Muscle layer of duodenum (tissue), 2 donors: ENCODE data around the gene SPATA32.
"Not testable (repeated sequence)": the region's sequence is repeated elsewhere in the genome, so short reads cannot be mapped to it uniquely, and the experiment has no call there.

Experiments used
- H3K27ac ChIP-seq: one replicate; pipeline ENCODE4 v1.7.0; 2013; ENCODE audit warnings: mild to moderate bottlenecking, low read length
- H3K27me3 ChIP-seq: one replicate; pipeline ENCODE4 v1.7.0; 2013; ENCODE audit warnings: low read depth, mild to moderate bottlenecking, control low read depth, low read length
- H3K36me3 ChIP-seq, 2 donors: one replicate each; pipeline ENCODE4 v1.7.0; 2013; ENCODE audit warnings: low read length in 2 of 2, control low read depth in 1 of 2, mild to moderate bottlenecking in 1 of 2; ENCODE audit not compliant: insufficient read depth in 2 of 2, control insufficient read depth in 1 of 2
- H3K4me1 ChIP-seq, 2 donors: one replicate each; pipeline ENCODE4 v1.7.0; 2013; ENCODE audit warnings: low read length in 2 of 2, mild to moderate bottlenecking in 2 of 2, control low read depth in 1 of 2, moderate library complexity in 1 of 2; ENCODE audit not compliant: insufficient read depth in 2 of 2, control insufficient read depth in 1 of 2
- H3K4me3 ChIP-seq, 2 donors: one replicate each; pipeline ENCODE4 v1.7.0; 2013; ENCODE audit warnings: low read length in 2 of 2, low read depth in 1 of 2, mild to moderate bottlenecking in 1 of 2
- H3K9me3 ChIP-seq, 2 donors: one replicate each; pipeline ENCODE4 v1.7.0; 2013; ENCODE audit warnings: low read length in 2 of 2, control low read depth in 1 of 2, mild to moderate bottlenecking in 1 of 2; ENCODE audit not compliant: control insufficient read depth in 1 of 2
- donor health status: healthy.

SPATA32 gene

GRCh38 chr17:45256114-45256966 lies 5.6 kb downstream of the SPATA32 start:
- no peak overlapping the region for H3K27ac ChIP-seq
- H3K4me1 ChIP-seq, result peaks cover 0 to 1% of the 10 kb centered on the region in 2 donors
- no peaks in the 10 kb centered on the region for H3K27me3 ChIP-seq
- H3K4me3 ChIP-seq, result no peak overlapping the region
- no peaks in the 10 kb centered on the region for H3K9me3 ChIP-seq
- H3K36me3 ChIP-seq, result no peaks in the 10 kb centered on the region

GRCh38 chr17:45255358-45255757 lies 6.5 kb downstream of the SPATA32 start:
- Histone ChIP-seq H3K27me3 (no peaks in the 10 kb centered on the region), H3K9me3 (no peaks in the 10 kb centered on the region), H3K4me1 (no peaks in the 10 kb centered on the region), H3K4me3 (no peak overlapping the region), H3K27ac (no peak overlapping the region), H3K36me3 (no peaks in the 10 kb centered on the region)

GRCh38 chr17:45253879-45254278 lies 8.0 kb downstream of the SPATA32 start:
- Histone ChIP-seq H3K9me3 (no peaks in the 10 kb centered on the region), H3K27me3 (no peaks in the 10 kb centered on the region), H3K4me3 (no peak overlapping the region), H3K27ac (no peak overlapping the region), H3K36me3 (no peaks in the 10 kb centered on the region), H3K4me1 (no peaks in the 10 kb centered on the region)

DNA sequence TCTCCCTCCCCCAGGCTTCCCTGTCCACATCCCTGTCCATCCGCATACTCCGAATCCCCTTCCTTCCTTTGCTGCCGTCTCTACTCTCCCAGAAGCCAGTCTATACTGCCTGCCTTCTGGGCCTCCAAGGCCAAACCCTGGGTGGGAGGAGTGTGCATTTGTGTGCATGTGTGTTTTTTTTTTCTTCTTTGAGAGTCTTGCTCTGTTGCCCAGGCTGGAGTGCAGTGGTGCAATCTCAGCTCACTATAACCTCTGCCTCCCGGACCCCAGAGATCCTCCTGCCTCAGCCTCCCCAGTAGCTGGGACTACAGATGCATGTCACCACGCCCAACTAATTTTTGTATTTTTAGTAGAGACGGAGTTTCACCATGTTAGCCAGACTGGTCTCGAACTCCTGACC lies 8.7 kb downstream of the SPATA32 start:
- H3K9me3 ChIP-seq, H3K4me3 ChIP-seq, H3K4me1 ChIP-seq, H3K36me3 ChIP-seq, H3K27ac ChIP-seq, H3K27me3 ChIP-seq: not testable (repeated sequence)

DNA sequence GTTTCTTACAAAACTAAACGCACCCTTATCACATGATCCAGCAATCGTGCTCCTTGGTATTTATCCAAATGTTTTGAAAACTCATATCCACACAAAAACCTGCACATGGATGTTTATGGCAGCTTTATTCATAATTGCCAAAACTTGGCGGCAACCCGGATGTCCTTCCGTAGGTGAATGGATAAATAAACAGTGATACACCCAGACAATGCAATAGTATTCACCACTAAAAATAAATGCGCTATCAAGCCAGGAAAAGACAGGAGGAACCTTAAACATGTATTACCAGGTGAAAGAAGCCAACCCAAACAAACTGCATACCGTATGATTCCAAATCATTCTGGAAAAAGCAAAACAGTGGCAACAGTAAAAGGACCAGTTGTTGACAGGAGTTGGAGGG lies 10.0 kb downstream of the SPATA32 start:
- Histone ChIP-seq H3K4me3 (no peak overlapping the region), H3K9me3 (no peaks in the 10 kb centered on the region), H3K27me3 (no peaks in the 10 kb centered on the region), H3K4me1 (peaks cover 0 to 14% of the 10 kb centered on the region in 2 donors), H3K36me3 (no peaks in the 10 kb centered on the region), H3K27ac (no peak overlapping the region)

DNA sequence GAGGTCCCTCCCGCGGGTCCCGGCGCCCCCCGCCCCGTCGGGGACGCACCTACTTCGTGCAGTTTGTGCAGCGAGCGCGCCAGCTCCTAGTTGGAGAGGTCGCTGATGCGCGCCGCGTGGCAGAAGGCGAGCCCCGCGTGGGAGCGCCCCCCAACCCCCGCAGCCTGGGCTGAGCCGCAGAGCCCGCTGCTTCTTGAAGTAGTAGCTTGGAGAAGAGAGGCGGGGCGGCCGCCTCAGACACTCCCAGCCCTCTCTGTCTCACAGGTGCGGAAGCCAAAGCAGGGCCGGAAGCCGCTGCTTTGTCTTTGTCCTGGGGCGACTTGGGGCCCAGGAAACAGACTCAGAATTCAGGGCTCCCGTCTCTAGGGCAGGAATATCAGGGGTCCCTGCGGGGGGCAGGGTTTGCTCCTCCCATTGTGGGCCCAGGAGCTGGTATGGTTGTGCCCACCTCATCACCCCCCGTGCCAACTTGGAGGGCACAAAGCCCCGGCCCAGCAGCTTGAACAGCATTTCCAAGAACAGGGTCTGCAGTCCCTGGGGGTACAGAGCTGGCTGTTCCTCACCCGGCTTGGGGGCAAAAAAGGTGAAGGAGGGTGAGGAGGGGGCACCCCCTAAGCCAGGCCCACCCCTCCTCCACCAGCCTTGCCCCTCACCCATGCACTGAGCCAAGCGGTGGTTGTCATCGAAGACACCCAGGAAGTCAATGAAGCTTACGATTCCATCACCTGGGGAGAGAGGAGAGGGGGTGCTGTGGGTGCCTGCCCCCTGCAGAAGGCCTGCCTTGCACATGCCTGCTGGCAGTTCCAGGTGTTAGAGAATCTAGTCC lies 13.5 kb downstream of the SPATA32 start:
- Histone ChIP-seq H3K9me3 (no peaks in the 10 kb centered on the region), H3K27ac (peak overlapping the region; percentile 60)

DNA sequence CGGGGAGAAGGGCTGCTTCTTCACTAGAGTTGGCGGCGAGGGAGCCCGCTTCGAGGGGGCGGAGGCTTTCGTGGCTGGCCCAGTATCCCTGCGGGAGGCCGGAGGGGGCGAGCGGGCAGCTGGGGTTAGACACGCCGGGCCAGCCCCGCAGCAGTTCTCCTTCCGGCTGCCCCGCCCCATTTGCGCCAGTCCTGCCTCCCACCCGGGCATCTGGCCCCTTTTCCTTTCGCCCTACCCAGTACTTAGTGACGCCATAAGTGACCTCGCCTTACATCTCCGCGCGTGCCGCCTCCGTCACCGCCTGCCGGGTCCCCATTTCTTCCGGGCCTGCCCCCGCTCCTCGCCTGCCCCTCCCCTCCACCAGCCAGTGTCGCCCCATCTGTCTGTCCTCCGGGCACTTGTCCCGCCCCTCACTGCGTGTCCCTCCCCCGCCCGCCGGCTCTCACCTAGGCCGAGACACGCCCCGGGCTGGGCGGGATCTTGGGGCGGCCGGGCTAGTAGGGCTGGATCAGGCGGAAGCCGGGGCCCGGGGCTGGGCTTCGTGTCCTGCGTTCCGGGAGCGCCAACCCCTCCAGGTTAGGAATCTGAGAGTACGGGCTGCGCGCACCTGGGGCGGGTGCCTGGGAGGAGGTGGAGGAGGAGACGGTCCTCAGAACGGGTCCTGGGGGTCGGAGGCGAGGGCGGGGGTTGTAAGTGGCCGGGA lies 14.3 kb downstream of the SPATA32 start:
- Histone ChIP-seq H3K36me3 (peaks cover 0 to 23% of the 10 kb centered on the region in 2 donors), H3K4me3 (peak overlapping the region; percentile 44 to 64), H3K4me1 (peaks cover 0 to 21% of the 10 kb centered on the region in 2 donors), H3K9me3 (no peaks in the 10 kb centered on the region), H3K27ac (no peak overlapping the region), H3K27me3 (no peaks in the 10 kb centered on the region)

More for the DNA sequence above, 13.5 kb downstream of the SPATA32 start:
- Histone ChIP-seq H3K36me3 (peaks cover 0 to 22% of the 10 kb centered on the region in 2 donors), H3K4me1 (peaks cover 0 to 21% of the 10 kb centered on the region in 2 donors), H3K4me3 (peak overlapping the region; percentile 44 to 64), H3K27me3 (no peaks in the 10 kb centered on the region)

DNA sequence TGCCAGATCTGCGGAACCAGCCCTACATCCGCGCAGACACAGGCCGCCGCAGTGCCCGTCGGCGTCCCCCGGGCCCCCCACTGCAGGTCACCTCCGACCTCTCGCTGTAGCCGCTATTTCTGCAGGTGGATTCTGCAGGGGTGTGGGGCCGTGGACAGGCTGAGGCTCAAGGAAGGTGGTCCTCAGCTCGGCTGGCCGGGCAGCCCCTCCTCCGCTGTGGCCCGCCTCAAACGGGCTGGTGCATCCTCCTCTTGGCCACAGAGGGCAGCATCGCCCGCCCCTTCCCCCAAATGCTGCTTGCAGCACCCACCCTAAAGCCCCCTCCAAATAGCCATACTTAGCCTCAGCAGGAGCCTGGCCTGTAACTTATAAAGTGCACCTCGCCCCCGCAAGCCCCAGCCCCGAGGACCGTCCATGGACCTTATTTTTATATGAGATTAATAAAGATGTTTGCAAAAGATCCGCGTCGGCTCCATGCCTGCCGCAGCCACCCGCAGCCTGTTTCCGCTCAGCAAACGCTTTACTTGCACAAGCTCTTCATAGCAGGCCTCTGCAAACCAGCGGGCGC lies 14.9 kb downstream of the SPATA32 start:
- H3K36me3 ChIP-seq, result peaks cover 0 to 23% of the 10 kb centered on the region in 2 donors
- H3K4me1 ChIP-seq, result peaks cover 0 to 21% of the 10 kb centered on the region in 2 donors
- no peaks in the 10 kb centered on the region for H3K27me3 ChIP-seq
- H3K27ac ChIP-seq, result no peak overlapping the region
- no peaks in the 10 kb centered on the region for H3K9me3 ChIP-seq
- peak overlapping the region; percentile 39 to 64 for H3K4me3 ChIP-seq

- H3K27me3 ChIP-seq, result no peaks in the 10 kb centered on the region
- H3K4me3 ChIP-seq, result no peak overlapping the region
- H3K9me3 ChIP-seq, result no peaks in the 10 kb centered on the region
- H3K36me3 ChIP-seq, result peaks cover 0 to 23% of the 10 kb centered on the region in 2 donors
- no peak overlapping the region for H3K27ac ChIP-seq
- peaks cover 0 to 24% of the 10 kb centered on the region in 2 donors for H3K4me1 ChIP-seq
Measured at GRCh38 chr17:45246338-45246737, 15.6 kb downstream of the SPATA32 start.

GRCh38 chr17:45244725-45245656 lies 16.9 kb downstream of the SPATA32 start:
- no peak overlapping the region for H3K4me3 ChIP-seq
- no peaks in the 10 kb centered on the region for H3K27me3 ChIP-seq
- peaks cover 0 to 31% of the 10 kb centered on the region in 2 donors for H3K4me1 ChIP-seq
- H3K27ac ChIP-seq, result no peak overlapping the region
- H3K9me3 ChIP-seq, result no peaks in the 10 kb centered on the region
- peaks cover 0 to 23% of the 10 kb centered on the region in 2 donors for H3K36me3 ChIP-seq
